Measurements from ENCODE around the gene PHTF2.
A peak's percentile ranks its signal among the peaks of the same experiment; 100 is the strongest.
"Not testable (repeated sequence)": the region's sequence is repeated elsewhere in the genome, so short reads cannot be mapped to it uniquely, and the experiment has no call there.

The PHTF2 gene

DNA sequence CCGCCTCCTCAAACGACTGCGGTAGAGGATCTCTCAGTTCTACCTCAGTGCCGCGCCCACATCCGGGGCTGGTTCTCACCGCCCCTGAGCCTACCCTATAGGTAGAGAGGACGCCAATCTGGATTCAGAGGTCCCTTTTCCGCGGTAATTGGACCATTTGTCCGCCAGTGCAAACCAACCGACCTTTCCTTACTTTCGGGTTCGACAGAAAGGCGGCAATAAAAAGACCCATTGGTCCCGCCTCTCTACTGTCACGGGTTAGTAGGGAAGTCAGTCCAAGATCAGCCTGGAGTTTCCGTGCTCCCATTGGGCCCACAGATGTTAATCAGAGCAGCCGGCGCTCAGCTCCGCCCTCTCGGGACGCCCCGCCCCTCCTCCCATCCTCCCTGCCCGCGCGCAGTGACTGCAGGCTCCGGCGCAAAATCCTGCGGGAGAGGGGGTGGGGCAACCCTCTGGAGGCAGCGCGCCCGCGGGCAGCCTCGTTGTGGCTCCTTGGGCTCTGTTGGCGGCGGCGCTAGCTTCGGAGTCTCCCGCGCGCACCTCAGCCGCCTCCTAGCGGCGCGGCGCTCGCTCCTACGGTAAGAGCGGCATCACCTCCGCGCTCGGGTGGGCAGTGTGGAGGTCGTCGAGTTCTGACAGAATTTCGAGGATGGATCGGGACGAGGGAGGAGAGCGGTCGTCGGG lies at the start of gene PHTF2, which contains the start of gene TMEM60:
Gene PHTF2 (plus strand): TSS at position 380 of the 684 bp plus-strand sequence.
Gene TMEM60 (minus strand): TSS at position 41 of the 684 bp plus-strand sequence. CDS start 4,061 bp downstream, outside the sequence.
- peak; percentile 100 for DNase-seq

DNA sequence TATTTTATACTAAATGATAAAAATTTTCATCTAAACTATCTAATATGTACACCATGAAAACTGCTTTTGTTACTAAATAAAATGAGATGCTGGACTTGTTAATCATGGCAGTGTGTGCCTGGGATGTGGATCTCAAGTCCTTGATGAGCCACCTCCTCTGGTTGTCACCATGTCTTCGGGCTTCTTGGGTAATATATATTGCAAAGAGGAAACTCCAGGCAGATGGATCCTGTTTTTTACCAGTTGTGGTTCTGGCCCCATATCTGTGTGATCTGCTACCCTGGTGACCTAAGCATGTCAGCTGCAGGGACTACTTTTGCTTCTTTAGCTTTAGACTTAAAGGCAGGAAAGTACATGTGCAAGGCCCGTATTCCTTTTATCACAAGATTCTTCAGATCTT lies 46.6 kb upstream of the PHTF2 start:
- DNase-seq: no peak

DNA sequence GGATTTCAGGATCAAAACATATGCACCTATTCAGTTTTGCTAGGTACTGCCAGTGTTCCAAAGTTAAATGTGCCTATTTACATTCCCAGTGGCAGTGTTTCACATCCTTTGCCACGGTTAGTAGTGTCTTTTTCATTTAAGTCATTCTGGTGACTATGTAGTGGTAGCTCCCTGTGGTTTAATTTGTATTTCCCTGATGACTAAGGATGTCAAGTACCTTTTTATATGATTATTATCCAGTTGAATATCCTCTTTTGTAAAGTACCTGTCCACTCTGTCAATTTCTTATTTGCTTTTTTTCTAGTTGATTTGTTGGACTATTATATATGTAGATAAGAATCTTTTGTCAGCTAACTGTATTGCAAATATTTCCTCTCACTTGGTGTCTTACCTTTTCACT lies 45.4 kb upstream of the PHTF2 start:
- peak; percentile 55 for DNase-seq

DNA sequence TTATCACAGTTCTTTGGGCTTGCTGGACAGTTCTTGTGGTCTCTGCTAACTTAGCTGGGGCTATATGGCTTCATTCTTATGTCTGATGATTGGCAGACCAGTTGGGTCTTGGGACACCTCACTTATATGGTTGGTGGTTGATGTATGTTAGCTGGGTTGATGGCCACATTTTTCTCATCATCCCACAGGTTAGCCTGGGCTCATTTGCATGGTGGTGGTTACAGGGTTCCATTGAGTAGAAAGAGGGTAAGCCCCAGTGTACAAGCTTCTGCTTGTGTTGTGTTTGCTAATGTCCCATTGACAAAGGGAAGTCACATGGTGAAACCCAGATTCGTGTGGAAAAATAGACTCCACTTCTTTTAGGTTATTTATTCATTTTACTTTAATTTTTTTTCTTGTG lies 41.0 kb upstream of the PHTF2 start:
- no peak for DNase-seq

DNA sequence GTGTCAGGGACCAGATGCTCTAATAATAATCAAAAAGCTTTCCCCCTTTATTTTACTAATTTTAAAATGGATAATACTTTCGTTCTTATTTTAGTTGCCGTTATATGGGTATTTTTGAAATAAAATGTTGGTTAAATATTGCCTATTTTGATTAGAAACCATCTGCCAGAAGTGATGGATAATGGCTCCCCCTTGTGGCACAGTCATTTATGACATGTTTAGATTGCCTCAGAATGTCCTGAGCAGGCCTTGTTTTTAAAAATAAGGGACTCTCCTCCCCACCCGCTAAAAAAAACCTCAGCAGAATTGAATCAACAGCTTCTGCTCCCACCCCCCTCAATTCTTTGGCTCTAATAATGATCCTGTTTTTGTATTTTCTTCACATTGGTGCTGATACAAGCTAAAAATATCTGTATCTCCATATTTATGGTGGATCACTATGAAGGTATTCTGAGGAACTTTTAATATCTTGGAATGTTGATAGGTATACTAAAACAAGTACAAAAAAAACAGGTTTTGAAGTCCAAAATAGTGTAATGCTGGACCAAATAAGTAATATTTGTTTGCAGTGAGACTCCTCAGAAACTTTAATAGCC lies 39.2 kb upstream of the PHTF2 start:
- DNase-seq: peak; percentile 13

DNA sequence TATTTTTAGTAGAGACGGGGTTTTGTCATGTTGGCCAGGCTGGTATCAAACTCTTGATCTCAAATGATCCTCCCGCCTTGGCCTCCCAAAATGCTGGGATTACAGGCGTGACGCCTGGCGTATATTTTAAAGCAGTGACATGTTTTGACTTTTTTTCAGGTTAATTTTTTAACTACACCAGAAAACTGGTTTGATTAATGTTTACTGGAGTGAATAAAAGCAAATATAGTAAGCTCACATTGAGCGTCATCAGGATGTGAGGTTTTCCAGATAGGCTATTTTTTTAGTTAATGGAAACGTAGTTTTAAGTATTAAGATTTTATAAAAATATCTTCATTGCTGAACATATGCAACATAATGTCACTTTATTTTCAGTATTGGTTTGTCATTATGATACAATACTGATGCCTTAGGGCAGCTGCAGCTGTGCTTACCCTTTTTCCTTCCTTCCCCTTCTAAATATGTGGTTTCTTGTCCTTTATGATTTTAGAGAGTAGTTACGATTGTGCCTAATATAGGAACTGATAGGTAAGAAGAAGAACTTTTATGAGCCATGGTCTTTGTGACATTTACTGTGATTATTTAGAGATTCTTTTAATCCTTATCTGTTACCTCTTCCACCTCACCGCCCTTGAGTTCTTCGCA lies 37.6 kb upstream of the PHTF2 start:
- no peak for DNase-seq

DNA sequence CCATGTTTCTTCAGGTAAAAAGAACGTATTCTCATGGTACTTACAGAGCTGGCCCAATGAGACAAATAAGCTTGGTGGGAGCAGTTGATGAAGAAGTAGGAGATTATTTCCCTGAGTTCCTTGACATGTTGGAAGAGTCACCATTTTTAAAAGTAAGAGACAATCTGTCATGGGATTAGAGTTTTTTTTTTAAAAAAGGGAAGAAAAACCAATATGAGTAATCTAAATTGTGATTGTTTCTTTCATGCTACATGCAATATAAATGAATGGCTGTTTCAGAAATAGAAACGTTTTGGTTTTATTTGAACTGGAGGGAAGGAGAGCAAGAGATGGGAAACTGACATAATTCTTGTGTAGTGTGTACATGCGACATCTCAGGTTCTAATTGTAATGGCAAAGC lies 33.1 kb upstream of the PHTF2 start:
- DNase-seq: no peak

DNA sequence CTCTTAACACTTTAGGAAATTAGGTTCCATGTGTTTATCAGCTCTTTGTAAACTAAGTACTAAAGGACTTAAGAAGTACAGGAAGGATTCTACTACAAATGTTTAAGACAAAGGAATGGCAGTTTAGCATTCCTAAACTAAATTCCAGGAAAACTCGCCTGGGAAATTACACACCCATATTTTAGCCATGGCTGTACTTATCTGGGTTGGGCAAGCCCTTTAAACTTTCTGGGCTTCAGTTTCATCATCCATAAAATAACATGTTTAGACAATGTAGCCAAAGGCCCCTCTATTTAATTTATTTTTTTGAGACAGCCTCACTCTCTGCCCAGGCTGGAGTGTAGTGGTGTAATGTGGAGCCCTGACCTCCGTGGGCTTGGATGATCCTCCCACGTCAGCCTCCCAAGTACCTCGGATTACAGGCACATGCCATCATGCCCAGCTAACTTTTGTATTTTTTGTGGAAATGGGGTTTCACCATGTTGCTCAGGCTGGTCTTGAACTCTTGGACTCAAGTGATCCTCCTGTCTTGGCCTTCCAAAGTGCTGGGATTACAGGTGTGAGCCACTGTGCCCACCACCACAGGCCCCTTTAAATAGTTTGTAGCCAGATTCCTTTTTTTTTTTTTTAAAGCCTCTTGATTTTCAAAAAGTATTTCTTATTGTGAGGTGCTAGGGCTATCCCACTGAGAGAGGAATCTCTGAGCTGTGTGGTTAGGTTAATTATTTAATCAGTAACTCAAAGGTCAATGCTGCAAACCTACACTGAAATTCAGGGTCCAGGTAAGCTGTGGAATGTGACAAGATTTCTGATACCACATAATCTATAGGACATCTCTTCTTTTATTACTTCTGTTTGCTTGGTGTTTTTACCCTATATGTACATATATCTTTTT lies 32.4 kb upstream of the PHTF2 start:
- no peak for DNase-seq

DNA sequence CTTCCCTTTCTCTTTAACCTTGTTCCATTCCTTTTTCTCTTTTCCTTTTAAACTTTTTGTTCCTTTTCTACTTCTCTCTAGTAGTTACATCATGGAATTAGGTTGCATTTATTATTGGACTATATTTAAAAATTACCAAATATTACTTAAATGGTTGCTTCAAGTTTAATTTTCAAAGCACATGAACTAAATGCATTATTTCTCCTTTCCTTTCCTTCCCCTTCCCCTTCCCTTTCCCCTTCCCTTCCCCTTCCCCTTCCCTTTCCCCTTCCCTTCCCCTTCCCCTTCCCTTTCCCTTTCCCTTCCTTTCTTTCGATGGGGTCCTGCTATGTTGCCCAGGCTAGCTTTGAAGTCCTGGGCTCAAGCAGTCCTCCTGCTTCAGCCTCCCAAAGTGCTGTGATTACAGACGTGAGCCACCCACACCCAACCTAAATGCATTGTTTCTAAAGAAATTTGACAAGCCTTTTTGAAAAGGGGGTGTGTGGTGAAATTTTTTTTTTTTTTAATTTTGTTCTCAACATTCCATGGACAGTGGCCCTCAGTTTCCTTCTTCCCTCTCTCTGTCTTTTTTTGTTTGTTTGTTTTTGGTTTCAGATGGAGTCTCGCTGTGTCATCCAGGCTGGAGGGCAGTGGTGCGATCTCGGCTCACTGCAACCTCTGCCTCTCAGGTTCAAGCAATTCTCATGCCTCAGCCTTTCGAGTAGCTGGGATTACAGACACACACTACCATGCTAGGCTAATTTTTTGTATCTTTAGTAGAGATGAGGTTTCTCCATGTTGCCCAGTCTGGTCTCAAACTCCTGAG lies 31.6 kb upstream of the PHTF2 start:
- no peak for DNase-seq

DNA sequence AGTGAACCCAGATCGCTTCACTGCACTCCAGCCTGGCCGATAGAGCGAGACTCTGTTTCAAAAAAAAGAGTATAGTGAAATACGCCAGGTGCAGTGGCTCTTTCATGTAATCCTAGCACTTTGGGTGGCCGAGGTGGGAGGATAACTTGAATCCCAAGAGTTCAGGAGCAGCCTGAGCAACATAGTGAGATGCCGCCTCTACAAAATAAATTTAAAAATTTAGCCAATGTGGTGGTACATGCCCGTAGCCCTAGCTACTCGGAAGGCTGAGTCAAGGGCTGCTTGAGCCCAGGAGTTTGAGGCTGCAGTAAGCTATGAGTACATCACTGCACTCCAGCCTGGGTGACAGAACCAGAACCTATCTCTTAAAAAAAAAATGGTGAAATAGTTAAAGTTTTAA lies 28.3 kb upstream of the PHTF2 start:
- no peak for DNase-seq

DNA sequence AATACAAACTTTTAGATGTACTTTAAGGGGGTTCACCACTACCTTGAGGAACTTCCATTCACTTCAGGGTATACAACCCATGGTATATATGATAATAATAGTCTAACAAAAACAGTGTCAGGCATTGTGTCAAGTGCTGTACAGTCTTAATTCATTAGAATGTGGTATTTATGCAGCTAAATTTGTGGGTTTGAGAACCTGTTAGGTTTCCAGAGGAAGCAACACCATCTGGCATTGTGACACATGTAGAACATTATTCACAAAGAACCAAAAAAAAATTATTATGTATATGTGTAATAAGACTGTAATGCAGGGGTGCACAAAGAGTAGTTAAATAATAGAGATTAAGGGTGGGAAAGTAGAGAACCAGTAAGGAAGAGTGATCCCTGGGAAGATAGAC lies 26.7 kb upstream of the PHTF2 start:
- DNase-seq: no peak

DNA sequence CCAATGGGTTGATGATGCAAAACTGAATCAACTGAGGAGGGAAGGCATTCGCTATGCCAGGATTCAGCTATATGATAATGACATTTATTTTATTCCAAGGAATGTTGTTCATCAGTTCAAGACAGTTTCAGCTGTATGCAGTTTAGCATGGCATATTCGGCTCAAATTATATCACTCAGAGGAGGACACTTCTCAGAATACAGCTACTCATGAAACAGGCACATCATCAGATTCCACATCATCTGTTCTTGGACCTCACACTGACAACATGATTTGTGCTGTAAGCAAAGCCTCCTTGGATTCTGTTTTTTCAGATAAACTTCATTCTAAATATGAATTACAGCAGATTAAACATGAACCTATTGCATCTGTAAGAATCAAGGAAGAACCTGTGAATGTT lies 20.0 kb upstream of the PHTF2 start:
- DNase-seq: no peak

DNA sequence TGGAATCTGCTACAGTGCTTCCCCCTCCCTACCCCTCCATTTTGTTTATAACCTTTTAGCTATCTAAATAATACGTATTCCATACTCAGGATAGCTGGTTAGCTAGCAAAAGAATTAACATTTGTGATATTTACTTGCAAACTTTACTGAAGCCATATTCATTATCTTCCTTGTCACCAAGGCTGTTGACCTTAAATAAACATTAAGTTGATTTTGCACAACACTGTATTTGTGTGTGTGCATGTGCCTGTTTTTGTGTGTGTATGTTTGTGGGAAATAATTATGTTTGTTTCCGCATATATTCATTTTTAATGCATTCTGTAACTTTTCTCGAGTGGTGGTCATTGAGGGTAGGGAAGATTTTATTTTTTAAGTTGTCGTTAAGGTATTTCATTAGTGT lies 16.2 kb upstream of the PHTF2 start:
- DNase-seq: no peak

DNA sequence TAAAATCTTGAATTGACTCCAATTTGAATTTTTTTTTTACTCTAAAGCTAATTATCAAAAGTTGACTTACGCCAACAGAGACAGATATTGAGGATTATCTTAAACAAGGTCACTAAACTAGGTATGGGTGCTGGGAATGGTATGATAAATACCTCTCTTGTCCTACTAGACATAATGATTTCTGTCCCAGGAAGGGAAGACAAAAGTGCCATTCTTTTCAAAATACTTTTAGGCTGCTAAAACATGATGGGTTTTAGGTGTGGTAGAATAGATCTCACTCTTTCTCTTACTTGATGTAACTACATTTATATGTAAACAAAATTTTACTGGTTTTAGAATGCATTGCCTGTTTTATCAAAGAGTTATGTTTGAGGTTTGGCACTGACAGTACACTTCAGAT lies 15.5 kb upstream of the PHTF2 start:
- DNase-seq: no peak

DNA sequence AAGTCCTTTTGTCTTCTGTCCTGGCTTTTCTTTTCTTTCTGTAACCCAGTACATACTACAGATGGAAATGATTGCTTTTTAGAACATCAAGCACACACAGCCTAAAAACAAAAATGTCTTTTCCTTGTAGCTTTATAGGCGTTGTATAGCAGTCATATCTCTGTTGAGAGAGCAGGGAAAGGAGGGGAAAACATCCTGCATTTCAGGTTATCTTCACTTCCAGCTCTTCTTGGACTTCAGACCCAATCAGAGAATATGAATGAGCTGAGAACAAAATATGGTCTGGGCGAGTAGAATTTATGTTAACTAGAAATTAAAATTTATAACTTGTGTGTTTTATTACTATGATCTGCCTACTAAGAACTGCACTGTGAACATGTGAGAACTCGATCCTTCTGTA lies 15.0 kb upstream of the PHTF2 start:
- DNase-seq: no peak

DNA sequence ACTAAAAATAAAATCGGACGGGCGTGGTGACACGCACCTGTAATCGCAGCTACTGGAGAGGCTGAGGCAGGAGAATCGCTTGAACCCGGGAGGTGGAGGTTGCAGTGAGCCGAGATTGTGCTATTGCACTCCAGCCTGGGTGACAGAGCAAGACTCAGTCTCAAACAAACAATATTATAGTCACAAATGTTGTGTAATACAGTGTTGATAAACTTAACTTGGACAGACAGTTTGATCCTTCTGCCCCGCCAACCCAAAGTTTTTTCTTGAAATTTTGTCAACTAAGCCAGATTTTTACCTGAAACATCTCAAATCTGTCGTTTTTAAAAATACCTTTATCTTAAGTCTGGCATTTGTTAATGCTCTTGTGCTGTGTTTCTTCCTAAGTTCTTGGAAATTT lies 14.1 kb upstream of the PHTF2 start:
- not testable (repeated sequence) for DNase-seq

DNA sequence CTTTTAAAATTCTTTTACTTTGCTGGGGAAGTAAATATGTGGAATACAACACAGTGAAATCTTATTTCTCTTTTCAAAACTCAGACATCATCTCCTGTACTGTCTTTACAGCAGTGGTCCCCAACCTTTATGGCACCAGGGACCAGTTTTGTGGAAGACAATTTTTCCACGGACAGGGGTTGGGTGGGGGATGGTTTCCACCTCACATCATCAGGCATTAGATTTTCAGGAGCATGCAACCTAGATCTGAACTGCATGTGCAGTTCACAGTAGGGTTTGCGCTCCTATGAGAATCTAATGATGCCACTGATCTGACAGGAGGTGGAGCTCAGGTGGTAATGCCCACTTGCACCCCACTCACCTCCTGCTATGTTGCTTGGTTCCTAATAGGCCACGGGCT lies 12.6 kb upstream of the PHTF2 start:
- no peak for DNase-seq

DNA sequence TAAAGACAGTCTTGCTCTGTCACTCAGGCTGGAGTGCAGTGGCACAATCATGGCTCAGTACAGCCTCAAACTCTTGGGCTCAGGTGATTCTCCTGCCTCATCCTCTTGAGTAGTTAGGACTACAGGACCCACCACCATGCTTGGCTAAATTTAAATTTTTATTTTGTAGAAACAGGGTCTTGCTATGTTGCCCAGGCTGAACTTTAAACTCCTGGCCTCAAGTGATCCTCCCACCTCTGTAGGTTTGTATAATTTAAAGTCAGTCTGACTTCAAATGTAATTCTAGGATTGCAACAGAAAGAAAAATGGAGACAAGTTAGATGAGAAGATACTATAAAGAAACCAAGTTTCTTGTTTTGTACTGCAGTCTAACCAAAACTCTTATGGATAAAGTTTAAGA lies 11.8 kb upstream of the PHTF2 start:
- DNase-seq: no peak

DNA sequence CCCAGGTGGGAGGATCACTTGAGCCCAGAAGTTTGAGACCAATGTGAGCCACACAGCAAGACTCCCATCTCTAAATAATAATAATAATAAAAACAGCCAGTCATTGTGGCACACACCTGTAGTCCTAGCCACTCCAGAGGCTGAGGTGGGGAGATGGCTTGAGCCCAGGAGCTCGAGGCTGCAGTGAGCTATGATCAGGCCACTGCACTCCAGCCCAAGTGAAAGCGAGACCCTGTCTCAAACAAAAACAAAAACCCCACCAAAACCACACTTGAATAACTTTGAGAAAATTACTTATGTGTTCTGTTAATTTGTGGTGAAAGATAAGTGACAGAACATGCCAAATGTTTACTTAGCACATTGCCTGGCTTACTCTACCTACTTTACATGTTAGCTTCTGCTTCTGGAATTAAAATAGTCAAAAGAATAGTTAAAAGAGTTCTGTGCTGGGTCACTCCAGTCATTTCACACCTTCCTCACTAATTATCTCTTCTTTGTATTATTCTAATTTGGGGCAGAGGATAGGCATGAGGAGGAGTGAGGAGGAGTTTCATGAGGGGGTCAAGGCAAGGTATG lies 10.2 kb upstream of the PHTF2 start:
- DNase-seq: no peak

DNA sequence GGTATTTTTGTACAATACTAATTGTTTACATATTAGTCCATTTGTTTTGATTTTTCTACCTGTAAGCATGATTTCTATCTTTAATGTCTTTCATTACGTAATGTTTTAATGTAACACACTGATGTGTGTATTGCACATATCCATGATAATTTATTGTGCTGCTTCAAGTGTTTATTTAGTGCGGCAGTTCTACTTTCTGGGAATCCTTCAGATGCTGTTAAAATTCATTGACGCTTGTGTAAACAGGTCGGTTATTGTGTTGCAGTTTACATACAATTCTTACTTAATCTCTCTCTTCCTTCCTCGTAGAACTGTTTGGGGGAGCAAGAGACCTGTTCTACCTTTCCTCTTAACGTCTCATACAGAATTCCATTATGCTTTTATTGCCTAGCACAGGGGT lies 7.2 kb upstream of the PHTF2 start:
- DNase-seq: peak; percentile 89

DNA sequence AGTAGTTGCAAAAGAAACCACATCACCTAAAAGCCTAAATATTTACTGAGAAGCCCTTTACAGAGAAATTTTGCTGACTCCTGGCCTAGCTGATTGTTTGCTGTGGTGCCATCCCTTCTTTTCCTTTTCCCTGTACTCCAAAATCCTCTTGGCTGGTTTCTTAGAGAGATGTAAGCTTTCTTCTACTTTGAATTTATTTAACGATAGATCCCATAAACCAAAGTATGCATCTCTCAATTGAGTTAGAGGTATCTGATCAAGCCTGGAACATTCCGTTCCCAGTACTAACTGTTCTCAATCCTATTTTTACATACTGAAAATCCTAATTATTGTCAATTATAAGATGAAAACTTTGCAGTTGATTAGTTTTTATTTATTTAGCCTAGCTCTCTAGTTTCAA lies 6.6 kb upstream of the PHTF2 start:
- no peak for DNase-seq

DNA sequence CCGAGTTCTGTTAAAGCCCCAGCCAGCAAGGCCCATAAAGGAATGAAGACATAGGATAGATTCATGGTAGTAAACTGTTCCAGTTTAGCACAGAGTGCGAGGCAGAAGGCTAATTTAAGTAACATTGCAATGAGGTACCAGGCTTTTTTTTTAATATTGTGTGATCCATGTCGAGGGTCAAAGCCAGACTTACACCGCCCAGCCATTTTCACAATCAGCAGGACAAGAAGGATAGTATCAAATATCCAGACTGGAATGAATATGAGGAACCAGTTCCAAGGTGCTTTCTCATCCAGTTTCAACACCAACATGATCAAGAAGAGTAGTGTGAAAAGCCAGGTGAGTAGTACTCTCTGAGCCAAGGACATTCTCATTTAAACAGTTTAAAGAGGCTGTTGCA lies 4.6 kb upstream of the PHTF2 start:
- no peak for DNase-seq
